Measurements from ENCODE around the gene SLC25A18.
"Not testable (repeated sequence)": the region's sequence is repeated elsewhere in the genome, so short reads cannot be mapped to it uniquely, and the experiment has no call there.

Gene SLC25A18

GRCh38 chr22:17562906-17563870 lies at the start of gene SLC25A18:
Gene SLC25A18 (plus strand): TSS chr22:17563498. CDS start chr22:17579945, 16,447 bp downstream.
- DNase-seq = peak; percentile 54

- no peak for DNase-seq
These were observed 49.7 kb upstream of the SLC25A18 start for GRCh38 chr22:17513612-17514011.

GRCh38 chr22:17514084-17514483 lies 49.2 kb upstream of the SLC25A18 start:
- DNase-seq = no peak

- no peak for DNase-seq
These were observed 44.9 kb upstream of the SLC25A18 start for GRCh38 chr22:17518406-17518805.

- DNase-seq = not testable (repeated sequence)
These were observed 41.3 kb upstream of the SLC25A18 start for GRCh38 chr22:17521971-17522370.

GRCh38 chr22:17523925-17524324 lies 39.4 kb upstream of the SLC25A18 start:
- no peak for DNase-seq

GRCh38 chr22:17536269-17536668 lies 27.0 kb upstream of the SLC25A18 start:
- DNase-seq = no peak

GRCh38 chr22:17537155-17537554 lies 26.1 kb upstream of the SLC25A18 start:
- DNase-seq = no peak

- DNase-seq = no peak
These were observed 22.8 kb upstream of the SLC25A18 start for GRCh38 chr22:17540481-17540880.

GRCh38 chr22:17541476-17541875 lies 21.8 kb upstream of the SLC25A18 start:
- DNase-seq = no peak

GRCh38 chr22:17542452-17542851 lies 20.8 kb upstream of the SLC25A18 start:
- DNase-seq = no peak

- DNase-seq = no peak
These were observed 15.1 kb upstream of the SLC25A18 start for GRCh38 chr22:17548010-17548755.

GRCh38 chr22:17548756-17549035 lies 14.6 kb upstream of the SLC25A18 start:
- no peak for DNase-seq

GRCh38 chr22:17549183-17549582 lies 14.1 kb upstream of the SLC25A18 start:
- DNase-seq = no peak

GRCh38 chr22:17549655-17550054 lies 13.6 kb upstream of the SLC25A18 start:
- DNase-seq = no peak

GRCh38 chr22:17552737-17553136 lies 10.6 kb upstream of the SLC25A18 start:
- no peak for DNase-seq

GRCh38 chr22:17554814-17555213 lies 8.5 kb upstream of the SLC25A18 start:
- DNase-seq = no peak

GRCh38 chr22:17559188-17559587 lies 4.1 kb upstream of the SLC25A18 start:
- DNase-seq = no peak

GRCh38 chr22:17563936-17564391 lies 666 bp downstream of the SLC25A18 start:
- DNase-seq = no peak

- DNase-seq = not testable (repeated sequence)
These were observed 2.9 kb downstream of the SLC25A18 start for GRCh38 chr22:17566016-17566687.

GRCh38 chr22:17566776-17567175 lies 3.5 kb downstream of the SLC25A18 start:
- DNase-seq = no peak

- DNase-seq = peak; percentile 19
These were observed 6.7 kb downstream of the SLC25A18 start for GRCh38 chr22:17569971-17570511.

All from OCI-M1 (cell line).